HCT116 (cell line): ENCODE results near the gene SESN1. TPM values are rescaled to one million over a fixed set of nuclear protein-coding genes. Genes with fewer than 3 reads are reported as not detected.

Experiments used
- ATAC-seq: fragments of 200-7000 bp; cut with Tn5 transposase; 2 replicates; pipeline ENCODE4 v1.9.1; 2020; ENCODE audit warnings: mild to moderate bottlenecking, moderate library complexity
- BruUV-seq: library from RNA; stranded (reverse); fragments of 400-500 nt; replicated peaks from 2 replicates; lab custom pipeline; 2021; lab: Mats Ljungman, UMichigan
- CTCF ChIA-PET: fragments of 300-600 bp; sonication (Branson Sonifier 250); formaldehyde crosslinking; loops from one replicate; lab custom pipeline; 2021; ENCODE audit warnings: antibody characterized with exemption; lab: Charles Lee
- POLR2A ChIA-PET: fragments of 300-600, 350-600 bp; sonication (Branson Sonifier 250); formaldehyde crosslinking; loops from one replicate; lab custom pipeline; 2021; ENCODE audit warnings: antibody characterized with exemption; lab: Charles Lee
- RAD21 ChIA-PET, 2 experiments: fragments of 300-600 bp; sonication (Branson Sonifier 250); formaldehyde crosslinking; loops; one replicate each; lab custom pipeline; 2023; ENCODE audit warnings: low total read pairs in 2 of 2; ENCODE audit not compliant: uncharacterized antibody in 2 of 2, unreplicated experiment in 2 of 2, low non-redundant PET in 1 of 2; lab: Charles Lee
- DNase-seq: peaks from one replicate; pipeline ENCODE4 v3.0.0-alpha.2; 2010; ENCODE audit warnings: low read depth, low spot score
- H2AFZ ChIP-seq: fragments of 200-600 bp; shearing (Covaris generic), sonication (generic); 2 replicates; pipeline ENCODE4 v1.6.1; 2017; ENCODE audit warnings: low read depth, mixed run types, mixed read lengths, antibody characterized with exemption, low read length; ENCODE audit not compliant: poor library complexity, severe bottlenecking
- H3K27ac ChIP-seq: 2 replicates; pipeline ENCODE4 v1.5.1; 2012; ENCODE audit warnings: low read depth, low read length
- H3K27me3 ChIP-seq: fragments of 200-600 bp; sonication (generic); 2 replicates; pipeline ENCODE4 v1.6.1; 2016; ENCODE audit warnings: mixed run types, low read length, mixed read lengths; ENCODE audit not compliant: insufficient read depth
- H3K36me3 ChIP-seq, 2 experiments: fragments of 200-500 bp in 1 of 2; fragments of 200-600 bp in 1 of 2; sonication (Bioruptor generic) in 1 of 2; sonication (generic) in 1 of 2; 2 replicates each; pipeline versions ENCODE4 v1.5.1 to v1.6.1; 2014 to 2016; ENCODE audit warnings: low read length in 2 of 2, inconsistent platforms in 1 of 2, mixed read lengths in 1 of 2, mixed run types in 1 of 2; ENCODE audit not compliant: insufficient read depth in 2 of 2, control insufficient read depth in 1 of 2
- H3K4me1 ChIP-seq, 2 experiments: fragments of 200-600 bp in 1 of 2; sonication (generic) in 1 of 2; 2 replicates each; pipeline versions ENCODE4 v1.5.1 to v1.6.1; 2012 to 2017; ENCODE audit warnings: low read length in 2 of 2, inconsistent platforms in 1 of 2, mild to moderate bottlenecking in 1 of 2, mixed read lengths in 1 of 2, mixed run types in 1 of 2, moderate library complexity in 1 of 2; ENCODE audit not compliant: insufficient read depth in 2 of 2, control insufficient read depth in 1 of 2
- H3K4me2 ChIP-seq: fragments of 200-600 bp; sonication (generic); 2 replicates; pipeline ENCODE4 v1.6.1; 2017; ENCODE audit warnings: mixed run types, low read length, mixed read lengths
- H3K4me3 ChIP-seq, 2 experiments: fragments of 200-600 bp in 1 of 2; sonication (generic) in 1 of 2; replicated peaks in 1 of 2; 2 replicates each; pipeline ENCODE4 v1.5.1; 2011 to 2016; ENCODE audit warnings: low read length in 2 of 2, control low read depth in 1 of 2, low read depth in 1 of 2, mild to moderate bottlenecking in 1 of 2, mixed read lengths in 1 of 2, mixed run types in 1 of 2
- H3K79me2 ChIP-seq: fragments of 200-600 bp; sonication (generic); 2 replicates; pipeline ENCODE4 v1.6.1; 2017; ENCODE audit warnings: mild to moderate bottlenecking, mixed run types, low read length, moderate library complexity, mixed read lengths; ENCODE audit not compliant: insufficient read depth
- H3K9ac ChIP-seq: fragments of 200-600 bp; sonication (generic); 2 replicates; pipeline ENCODE4 v1.6.1; 2016; ENCODE audit warnings: low read length, mixed read lengths
- H3K9me2 ChIP-seq: fragments of 200-600 bp; sonication (generic), shearing (Covaris generic); 2 replicates; pipeline ENCODE4 v1.6.1; 2017; ENCODE audit warnings: mixed run types, mild to moderate bottlenecking, moderate library complexity; ENCODE audit not compliant: insufficient read depth
- H3K9me3 ChIP-seq, 2 experiments: fragments of 200-500 bp in 1 of 2; fragments of 200-600 bp in 1 of 2; sonication (Bioruptor generic) in 1 of 2; sonication (generic) in 1 of 2; 2 replicates each; pipeline ENCODE4 v1.6.1; 2014 to 2017; ENCODE audit warnings: low read length in 2 of 2, mixed read lengths in 2 of 2, inconsistent platforms in 1 of 2, low read depth in 1 of 2, mild to moderate bottlenecking in 1 of 2, mixed run types in 1 of 2, moderate library complexity in 1 of 2; ENCODE audit not compliant: control insufficient read depth in 1 of 2, insufficient read depth in 1 of 2
- H4K20me1 ChIP-seq: fragments of 200-600 bp; sonication (generic), shearing (Covaris generic); 2 replicates; pipeline ENCODE4 v1.6.1; 2017; ENCODE audit warnings: mixed run types, mild to moderate bottlenecking, moderate library complexity; ENCODE audit not compliant: insufficient read depth
- CBX3 ChIP-seq: IDR thresholded peaks from 2 replicates; pipeline ENCODE4 v1.6.1; 2012; ENCODE audit warnings: low read depth
- CEBPB ChIP-seq: IDR thresholded peaks from 2 replicates; pipeline ENCODE4 v1.6.1; 2012; ENCODE audit warnings: low read depth
- CTCF ChIP-seq, 3 experiments: fragments of 200-600 bp in 1 of 3; sonication (generic) in 1 of 3; IDR thresholded peaks in 2 of 3; conservative IDR thresholded peaks in 1 of 3; 2 replicates each; pipeline ENCODE4 v1.5.1; 2012 to 2017; ENCODE audit warnings: low read depth in 2 of 3, low read length in 2 of 3, antibody characterized with exemption in 1 of 3, borderline replicate concordance in 1 of 3, control low read depth in 1 of 3, mild to moderate bottlenecking in 1 of 3, mixed read lengths in 1 of 3, mixed run types in 1 of 3, moderate library complexity in 1 of 3; ENCODE audit not compliant: insufficient read depth in 1 of 3
- EGR1 ChIP-seq: IDR thresholded peaks from 2 replicates; pipeline ENCODE4 v1.6.1; 2012; ENCODE audit warnings: low read depth
- EZH2 ChIP-seq: fragments of 200-600 bp; sonication (generic); IDR thresholded peaks from 2 replicates; pipeline ENCODE4 v1.6.1; 2017; ENCODE audit warnings: antibody characterized with exemption, mixed run types
- FOSL1 ChIP-seq: IDR thresholded peaks from 2 replicates; pipeline ENCODE4 v1.6.1; 2012; ENCODE audit warnings: low read depth
- JUND ChIP-seq: IDR thresholded peaks from 2 replicates; pipeline ENCODE4 v1.6.1; 2012
- MAX ChIP-seq: IDR thresholded peaks from 2 replicates; pipeline ENCODE4 v1.6.1; 2012
- POLR2A ChIP-seq: IDR thresholded peaks from 2 replicates; pipeline ENCODE4 v1.7.0; 2011; ENCODE audit warnings: borderline replicate concordance; ENCODE audit not compliant: insufficient read depth, insufficient read length; ENCODE audit errors: extremely low read depth
- POLR2AphosphoS5 ChIP-seq: IDR thresholded peaks from 2 replicates; pipeline ENCODE4 v1.6.1; 2011; ENCODE audit warnings: mild to moderate bottlenecking, low read depth, low read length, moderate library complexity
- RAD21 ChIP-seq: IDR thresholded peaks from 2 replicates; pipeline ENCODE4 v1.6.1; 2012; ENCODE audit warnings: low read depth, mild to moderate bottlenecking
- REST ChIP-seq: IDR thresholded peaks from 2 replicates; pipeline ENCODE4 v1.6.1; 2012; ENCODE audit warnings: low read depth
- SIN3A ChIP-seq: IDR thresholded peaks from 2 replicates; pipeline ENCODE4 v1.6.1; 2012; ENCODE audit warnings: low read depth
- SP1 ChIP-seq: IDR thresholded peaks from 2 replicates; pipeline ENCODE4 v1.6.1; 2012; ENCODE audit warnings: low read depth
- SRF ChIP-seq: IDR thresholded peaks from 2 replicates; pipeline ENCODE4 v1.6.1; 2012; ENCODE audit warnings: low read depth
- YY1 ChIP-seq: IDR thresholded peaks from 2 replicates; pipeline ENCODE4 v1.6.1; 2011; ENCODE audit warnings: low read length, low read depth, moderate library complexity, mild to moderate bottlenecking; ENCODE audit not compliant: insufficient replicate concordance; ENCODE audit errors: extremely low read depth
- ZFX ChIP-seq: fragments of 450-650 bp; IDR thresholded peaks from 2 replicates; pipeline ENCODE4 v1.6.1; 2017
- ZNF274 ChIP-seq: fragments of 200-500 bp; sonication (Bioruptor generic); IDR thresholded peaks from 2 replicates; pipeline ENCODE4 v1.6.1; 2014; ENCODE audit warnings: mild to moderate bottlenecking, low read depth, low read length, inconsistent platforms
- intact Hi-C: fragments of 100-400 bp; cut with micrococcal nuclease; formaldehyde crosslinking; loops from 2 replicates; pipeline ENCODE4 v1.10.0; 2022
- total RNA-seq: library from RNA; stranded (reverse); gene quantifications from one replicate; pipeline ENCODE4 v1.2.1, GENCODE V29; 2021; ENCODE audit not compliant: unreplicated experiment
- TF ChIP-seq, protein P1 (sequence below): IDR thresholded peaks from 2 replicates; pipeline ENCODE4 v1.6.1; 2011; ENCODE audit warnings: mild to moderate bottlenecking, low read length, moderate library complexity; ENCODE audit not compliant: insufficient replicate concordance; ENCODE audit errors: extremely low read depth
- TF ChIP-seq, protein P2 (sequence below): IDR thresholded peaks from 2 replicates; pipeline ENCODE4 v1.6.1; 2012

SESN1 gene
- total RNA-seq, 1 experiment from 2014 or later = 9.3 TPM

GRCh38 chr6:109081516-109082187, 13.0 kb downstream of the SESN1 start:
- Histone ChIP-seq H3K4me3 (no peak overlapping the region), H3K36me3 (no peaks in the 10 kb centered on the region), H3K4me2 (no peak overlapping the region), H3K27me3 (no peaks in the 10 kb centered on the region)
- BruUV-seq = no TSS peak
- TF ChIP-seq ZFX (no peak), JUND (no peak), EGR1 (no peak), POLR2AphosphoS5 (no peak), SP1 (no peak), CTCF (IDR thresholded peaks at IDR 0.05 in 2 of 3, conservative IDR thresholded peaks at IDR 0.05 in 1 of 3; ENCODE audit: borderline replicate concordance in 1 of 3, insufficient read depth in 1 of 3, low read depth in 2 of 3, low read length in 2 of 3) (no peak), CEBPB (no peak), RAD21 (no peak), ZNF274 (no peak), MAX (no peak), EZH2 (no peak), CBX3 (no peak), SRF (no peak), YY1 (no peak), REST (no peak), POLR2A (no peak), SIN3A (no peak), FOSL1 (no peak)
- TF ChIP-seq, protein P1, sequence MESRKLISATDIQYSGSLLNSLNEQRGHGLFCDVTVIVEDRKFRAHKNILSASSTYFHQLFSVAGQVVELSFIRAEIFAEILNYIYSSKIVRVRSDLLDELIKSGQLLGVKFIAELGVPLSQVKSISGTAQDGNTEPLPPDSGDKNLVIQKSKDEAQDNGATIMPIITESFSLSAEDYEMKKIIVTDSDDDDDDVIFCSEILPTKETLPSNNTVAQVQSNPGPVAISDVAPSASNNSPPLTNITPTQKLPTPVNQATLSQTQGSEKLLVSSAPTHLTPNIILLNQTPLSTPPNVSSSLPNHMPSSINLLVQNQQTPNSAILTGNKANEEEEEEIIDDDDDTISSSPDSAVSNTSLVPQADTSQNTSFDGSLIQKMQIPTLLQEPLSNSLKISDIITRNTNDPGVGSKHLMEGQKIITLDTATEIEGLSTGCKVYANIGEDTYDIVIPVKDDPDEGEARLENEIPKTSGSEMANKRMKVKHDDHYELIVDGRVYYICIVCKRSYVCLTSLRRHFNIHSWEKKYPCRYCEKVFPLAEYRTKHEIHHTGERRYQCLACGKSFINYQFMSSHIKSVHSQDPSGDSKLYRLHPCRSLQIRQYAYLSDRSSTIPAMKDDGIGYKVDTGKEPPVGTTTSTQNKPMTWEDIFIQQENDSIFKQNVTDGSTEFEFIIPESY = no peak
- TF ChIP-seq, protein P2, sequence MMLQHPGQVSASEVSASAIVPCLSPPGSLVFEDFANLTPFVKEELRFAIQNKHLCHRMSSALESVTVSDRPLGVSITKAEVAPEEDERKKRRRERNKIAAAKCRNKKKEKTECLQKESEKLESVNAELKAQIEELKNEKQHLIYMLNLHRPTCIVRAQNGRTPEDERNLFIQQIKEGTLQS = no peak
- TF ChIP-seq, all 23 proteins: peak for 0
- H3K4me1 ChIP-seq = no peaks in the 10 kb centered on the region
- H3K9ac ChIP-seq = no peak overlapping the region
- no peaks in the 10 kb centered on the region for H3K79me2 ChIP-seq
- ATAC-seq (no peak), DNase-seq (no peak)
- ChIA-PET CTCF (interaction anchor here (1.0 to 1.1 kb wide), 3 partner anchors 9 to 19 kb away, joined by 3 to 6 read pairs (median 3); no protein-coding TSS in a partner anchor), RAD21 (no interaction called here), POLR2A (no interaction called here)
- no peaks in the 10 kb centered on the region for H3K9me2 ChIP-seq
- H3K27ac ChIP-seq = no peak overlapping the region
- H3K9me3 ChIP-seq = no peaks in the 10 kb centered on the region
- intact Hi-C loops = no loop called here
- H2AFZ ChIP-seq = no peak overlapping the region
- no peaks in the 10 kb centered on the region for H4K20me1 ChIP-seq
